ENCODE measurements around the gene DCX.
"Not testable (repeated sequence)": the region's sequence is repeated elsewhere in the genome, so short reads cannot be mapped to it uniquely, and the experiment has no call there.

Gene DCX

DNA sequence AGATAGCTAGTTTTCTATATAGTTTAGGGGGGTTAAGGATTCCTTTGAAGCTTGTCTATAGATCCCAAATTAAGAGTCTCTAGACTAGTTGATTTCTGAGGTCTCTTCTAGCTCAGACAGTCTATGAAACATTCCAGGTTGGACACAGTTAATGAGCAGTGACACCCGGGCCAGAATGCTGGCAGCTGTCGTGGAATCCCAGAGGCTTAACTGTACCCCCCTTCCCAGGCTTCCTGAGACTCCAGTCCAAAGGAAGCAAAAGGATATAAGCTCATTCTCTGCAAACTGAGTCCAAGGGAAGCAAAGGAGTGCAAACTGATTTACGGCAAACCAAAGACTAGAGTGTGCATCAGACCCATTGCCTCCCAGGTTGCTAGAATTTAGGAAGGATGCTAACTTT lies 62.9 kb downstream of the DCX start:
- no peaks in the 10 kb centered on the region for H3K4me1 ChIP-seq (ENCODE audit: control insufficient read depth, insufficient read depth, low read length, poor library complexity, severe bottlenecking)
- H3K36me3 ChIP-seq (ENCODE audit: control insufficient read depth, insufficient read depth, low read length) = no peaks in the 10 kb centered on the region
- H3K27ac ChIP-seq (ENCODE audit: low read depth, low read length, severe bottlenecking) = no peak overlapping the region
- H3K9me3 ChIP-seq (ENCODE audit: control insufficient read depth, low read length) = no peaks in the 10 kb centered on the region
- H3K4me3 ChIP-seq (ENCODE audit: extremely low read depth, insufficient read depth, low read length, poor library complexity, severe bottlenecking) = no peak overlapping the region
- WGBS, 2 experiments (ENCODE audit: insufficient coverage in 2 of 2) = 80 to 92% methylated on average over 1 to 2 of the region's 3 CpGs

DNA sequence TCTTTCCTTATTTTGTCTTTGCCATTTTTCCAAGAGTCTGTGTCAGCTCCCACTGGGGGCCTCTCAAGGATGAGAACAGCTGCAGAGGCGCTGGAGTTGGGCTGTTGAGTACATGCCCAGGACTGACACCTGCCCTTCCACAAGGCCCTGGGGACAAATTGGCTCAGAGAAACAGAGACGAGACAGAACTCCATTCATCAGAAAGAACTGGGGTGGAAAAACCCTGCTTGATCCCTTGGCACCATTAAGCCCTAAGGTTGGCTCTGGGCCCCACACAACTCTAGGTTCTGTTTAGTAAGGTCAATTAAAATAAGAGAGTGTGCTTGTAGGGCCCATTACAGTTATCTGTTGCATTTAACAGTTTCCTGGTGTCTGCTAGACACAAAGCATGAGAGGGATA lies 63.6 kb downstream of the DCX start:
- Histone ChIP-seq H3K27ac (ENCODE audit: low read depth, low read length, severe bottlenecking) (no peak overlapping the region), H3K36me3 (ENCODE audit: control insufficient read depth, insufficient read depth, low read length) (no peaks in the 10 kb centered on the region), H3K9me3 (ENCODE audit: control insufficient read depth, low read length) (no peaks in the 10 kb centered on the region), H3K4me1 (ENCODE audit: control insufficient read depth, insufficient read depth, low read length, poor library complexity, severe bottlenecking) (no peaks in the 10 kb centered on the region), H3K4me3 (ENCODE audit: extremely low read depth, insufficient read depth, low read length, poor library complexity, severe bottlenecking) (no peak overlapping the region)
- WGBS, 2 experiments (ENCODE audit: insufficient coverage in 2 of 2) = no CpG with 5 or more reads among the region's 2 CpGs

DNA sequence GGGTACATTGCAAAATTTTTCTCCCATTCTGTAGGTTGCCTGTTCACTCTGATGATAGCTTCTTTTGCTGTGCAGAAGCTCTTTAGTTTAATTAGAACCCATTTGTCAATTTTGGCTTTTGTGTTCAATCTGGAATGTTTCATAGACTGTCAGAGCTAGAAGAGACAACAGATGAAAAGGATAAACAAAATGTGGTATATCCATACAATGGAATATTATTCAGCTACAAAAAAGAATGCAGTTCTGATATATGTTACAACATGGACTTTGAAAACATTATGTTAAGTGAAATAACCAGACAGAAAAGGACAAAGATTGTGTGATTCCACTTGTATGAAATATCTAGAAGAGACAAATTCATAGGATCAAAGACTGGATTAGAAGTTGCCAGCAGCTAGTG lies 65.8 kb downstream of the DCX start:
- H3K36me3 ChIP-seq (ENCODE audit: control insufficient read depth, insufficient read depth, low read length); H3K4me1 ChIP-seq (ENCODE audit: control insufficient read depth, insufficient read depth, low read length, poor library complexity, severe bottlenecking); H3K9me3 ChIP-seq (ENCODE audit: control insufficient read depth, low read length); H3K27ac ChIP-seq (ENCODE audit: low read depth, low read length, severe bottlenecking); H3K4me3 ChIP-seq (ENCODE audit: extremely low read depth, insufficient read depth, low read length, poor library complexity, severe bottlenecking): not testable (repeated sequence)

DNA sequence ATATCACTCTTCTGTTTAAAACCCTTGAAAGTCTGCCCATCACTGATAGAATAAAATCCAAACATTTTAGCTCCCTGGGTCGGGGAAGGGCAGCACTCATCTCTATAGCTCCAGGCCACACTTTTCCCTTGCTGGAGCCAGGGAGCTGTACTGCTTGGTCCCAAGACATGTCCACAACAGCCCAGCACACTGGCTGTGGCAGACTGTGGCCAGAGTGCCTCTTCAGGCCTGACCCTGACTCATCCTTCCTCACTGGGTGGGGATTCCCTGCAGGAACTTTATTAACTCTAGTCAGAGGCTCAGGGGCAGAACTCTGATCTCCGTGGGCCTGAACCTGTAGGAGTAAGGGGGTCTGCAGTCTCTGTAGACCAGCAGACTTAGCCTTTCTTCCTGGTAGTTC lies 71.9 kb downstream of the DCX start:
- H3K27ac ChIP-seq (ENCODE audit: low read depth, low read length, severe bottlenecking) = no peak overlapping the region
- H3K4me3 ChIP-seq (ENCODE audit: extremely low read depth, insufficient read depth, low read length, poor library complexity, severe bottlenecking) = no peak overlapping the region
- H3K4me1 ChIP-seq (ENCODE audit: control insufficient read depth, insufficient read depth, low read length, poor library complexity, severe bottlenecking) = no peaks in the 10 kb centered on the region
- no CpG with 5 or more reads among the region's 2 CpGs for WGBS, 2 experiments (ENCODE audit: insufficient coverage in 2 of 2)
- H3K9me3 ChIP-seq (ENCODE audit: control insufficient read depth, low read length) = no peaks in the 10 kb centered on the region
- H3K36me3 ChIP-seq (ENCODE audit: control insufficient read depth, insufficient read depth, low read length) = no peaks in the 10 kb centered on the region

DNA sequence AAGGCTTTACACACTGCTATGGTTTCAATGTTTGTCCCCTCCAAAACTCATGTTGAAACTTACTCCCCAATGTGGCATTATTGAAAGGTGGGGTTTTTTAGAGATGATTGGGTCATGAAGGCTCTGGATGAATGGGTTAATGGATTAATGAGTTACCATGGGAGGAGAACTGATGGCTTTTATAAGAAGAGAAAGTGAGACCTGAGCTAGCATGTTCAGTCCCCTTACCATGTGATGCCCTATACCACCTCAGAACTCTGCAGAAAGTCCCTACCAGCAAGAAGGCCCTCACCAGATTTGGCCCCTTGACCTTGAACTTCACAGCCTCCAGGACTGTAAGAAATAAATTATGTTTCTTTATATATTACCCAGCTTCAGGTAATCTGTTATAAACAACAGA lies 72.8 kb downstream of the DCX start:
- Histone ChIP-seq H3K4me1 (ENCODE audit: control insufficient read depth, insufficient read depth, low read length, poor library complexity, severe bottlenecking) (no peaks in the 10 kb centered on the region), H3K9me3 (ENCODE audit: control insufficient read depth, low read length) (no peaks in the 10 kb centered on the region), H3K36me3 (ENCODE audit: control insufficient read depth, insufficient read depth, low read length) (no peaks in the 10 kb centered on the region), H3K4me3 (ENCODE audit: extremely low read depth, insufficient read depth, low read length, poor library complexity, severe bottlenecking) (no peak overlapping the region), H3K27ac (ENCODE audit: low read depth, low read length, severe bottlenecking) (no peak overlapping the region)

DNA sequence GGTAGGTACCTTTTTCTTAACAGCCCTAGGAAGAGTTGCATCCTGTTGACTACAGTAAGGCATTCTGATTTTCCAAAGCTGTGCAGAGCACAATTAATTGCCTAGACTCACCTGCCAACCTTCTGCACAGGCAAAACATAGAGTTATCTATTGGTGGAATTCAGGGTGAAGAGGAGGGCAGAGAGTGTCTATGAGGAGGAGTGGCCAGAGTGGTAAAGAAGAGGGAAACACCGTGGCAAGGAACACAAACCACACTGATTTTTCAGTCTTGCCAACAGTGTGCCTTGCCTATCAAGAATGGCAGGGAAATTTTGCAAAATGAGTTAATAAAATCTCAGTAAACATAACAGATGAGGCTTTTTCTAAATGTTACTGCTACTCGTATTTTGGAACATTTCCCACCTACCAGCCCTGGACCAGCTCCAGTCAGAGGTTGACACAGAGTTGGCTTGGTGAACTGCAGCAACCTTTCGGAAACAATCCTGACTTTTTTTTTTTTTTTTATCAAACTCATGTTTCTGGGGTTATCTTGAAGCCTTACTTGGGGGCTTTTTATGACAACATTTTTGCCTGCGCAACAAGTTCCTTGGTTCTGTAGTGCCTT lies 73.8 kb downstream of the DCX start:
- H3K27ac ChIP-seq (ENCODE audit: low read depth, low read length, severe bottlenecking) = no peak overlapping the region
- no peaks in the 10 kb centered on the region for H3K36me3 ChIP-seq (ENCODE audit: control insufficient read depth, insufficient read depth, low read length)
- 88% methylated on average over 2 of the region's 4 CpGs; no CpG with 5 or more reads in 1 of the 2 experiments for WGBS, 2 experiments (ENCODE audit: insufficient coverage in 2 of 2)
- no peak overlapping the region for H3K4me3 ChIP-seq (ENCODE audit: extremely low read depth, insufficient read depth, low read length, poor library complexity, severe bottlenecking)
- H3K4me1 ChIP-seq (ENCODE audit: control insufficient read depth, insufficient read depth, low read length, poor library complexity, severe bottlenecking) = no peaks in the 10 kb centered on the region
- H3K9me3 ChIP-seq (ENCODE audit: control insufficient read depth, low read length) = no peaks in the 10 kb centered on the region

DNA sequence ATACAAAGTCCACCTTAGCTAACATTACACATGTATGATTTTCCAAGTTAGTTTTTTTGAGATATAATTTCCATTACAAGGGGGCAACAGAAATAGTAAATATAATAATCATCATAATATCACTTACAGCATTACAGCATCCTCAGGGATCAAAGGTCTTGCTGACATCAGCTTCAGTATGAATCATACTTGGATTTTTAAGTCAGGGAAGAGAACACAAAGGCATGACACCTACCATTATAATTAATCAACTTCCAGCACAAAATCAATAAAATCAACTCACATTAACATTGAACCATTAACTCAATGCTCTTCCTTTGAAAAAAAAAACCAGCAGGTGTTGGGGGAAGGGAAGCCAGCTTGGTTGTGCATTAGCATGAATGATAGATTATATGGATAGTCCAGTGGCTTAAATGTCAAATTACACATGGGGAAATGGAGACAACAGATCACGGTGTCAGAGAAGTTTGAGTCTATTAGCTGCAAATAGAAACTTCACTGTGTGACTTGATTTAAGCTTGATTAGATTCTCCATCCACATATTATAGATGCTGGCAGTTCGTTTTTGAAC lies 74.8 kb downstream of the DCX start:
- Histone ChIP-seq H3K4me3 (ENCODE audit: extremely low read depth, insufficient read depth, low read length, poor library complexity, severe bottlenecking) (no peak overlapping the region), H3K36me3 (ENCODE audit: control insufficient read depth, insufficient read depth, low read length) (no peaks in the 10 kb centered on the region), H3K27ac (ENCODE audit: low read depth, low read length, severe bottlenecking) (no peak overlapping the region), H3K4me1 (ENCODE audit: control insufficient read depth, insufficient read depth, low read length, poor library complexity, severe bottlenecking) (no peaks in the 10 kb centered on the region), H3K9me3 (ENCODE audit: control insufficient read depth, low read length) (no peaks in the 10 kb centered on the region)
- WGBS, 2 experiments (ENCODE audit: insufficient coverage in 2 of 2) = no CpG with 5 or more reads among the region's 2 CpGs

DNA sequence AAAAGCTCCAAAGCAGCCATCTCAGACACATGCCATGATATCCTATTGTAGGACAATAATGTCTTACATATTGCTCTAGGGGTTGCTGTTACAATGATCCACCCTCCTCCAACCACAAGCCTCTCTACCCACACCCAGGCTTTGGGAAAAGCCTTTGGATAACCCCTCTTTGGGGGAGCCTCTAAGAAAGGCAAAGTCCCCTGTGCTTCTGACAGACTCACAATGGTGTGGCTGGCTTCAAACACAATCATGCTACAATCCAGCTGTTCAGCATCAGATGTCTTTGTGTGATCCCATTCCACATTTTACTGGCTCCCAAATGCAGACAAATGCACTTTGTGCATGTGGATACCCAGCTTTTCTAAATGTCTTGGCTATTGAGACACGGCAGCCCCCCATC lies 75.9 kb downstream of the DCX start:
- WGBS, 2 experiments (ENCODE audit: insufficient coverage in 2 of 2) = no CpG with 5 or more reads among the region's 1 CpG
- Histone ChIP-seq H3K27ac (ENCODE audit: low read depth, low read length, severe bottlenecking) (no peak overlapping the region), H3K9me3 (ENCODE audit: control insufficient read depth, low read length) (no peaks in the 10 kb centered on the region), H3K4me1 (ENCODE audit: control insufficient read depth, insufficient read depth, low read length, poor library complexity, severe bottlenecking) (no peaks in the 10 kb centered on the region), H3K4me3 (ENCODE audit: extremely low read depth, insufficient read depth, low read length, poor library complexity, severe bottlenecking) (no peak overlapping the region), H3K36me3 (ENCODE audit: control insufficient read depth, insufficient read depth, low read length) (no peaks in the 10 kb centered on the region)

DNA sequence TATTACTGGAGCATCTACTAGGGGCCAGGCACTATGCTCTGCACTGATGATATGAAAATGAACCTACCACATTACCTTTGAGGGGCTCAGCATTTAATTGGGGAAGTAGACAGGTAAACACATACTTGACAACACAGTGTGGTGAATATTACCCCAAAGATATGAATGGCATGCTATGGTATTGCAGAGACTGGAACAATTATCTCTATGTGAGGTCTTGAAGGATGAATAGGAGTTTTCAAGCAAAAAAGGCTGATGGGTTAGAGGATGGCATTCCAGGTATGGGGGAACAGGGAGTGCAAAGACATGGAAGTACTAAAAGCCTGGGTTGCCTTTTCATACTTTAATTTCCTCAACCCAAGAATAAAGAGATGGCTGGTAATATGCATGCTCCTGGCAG lies 82.6 kb downstream of the DCX start:
- Histone ChIP-seq H3K4me3 (ENCODE audit: extremely low read depth, insufficient read depth, low read length, poor library complexity, severe bottlenecking) (no peak overlapping the region), H3K27ac (ENCODE audit: low read depth, low read length, severe bottlenecking) (no peak overlapping the region), H3K36me3 (ENCODE audit: control insufficient read depth, insufficient read depth, low read length) (no peaks in the 10 kb centered on the region), H3K9me3 (ENCODE audit: control insufficient read depth, low read length) (no peaks in the 10 kb centered on the region), H3K4me1 (ENCODE audit: control insufficient read depth, insufficient read depth, low read length, poor library complexity, severe bottlenecking) (no peaks in the 10 kb centered on the region)

DNA sequence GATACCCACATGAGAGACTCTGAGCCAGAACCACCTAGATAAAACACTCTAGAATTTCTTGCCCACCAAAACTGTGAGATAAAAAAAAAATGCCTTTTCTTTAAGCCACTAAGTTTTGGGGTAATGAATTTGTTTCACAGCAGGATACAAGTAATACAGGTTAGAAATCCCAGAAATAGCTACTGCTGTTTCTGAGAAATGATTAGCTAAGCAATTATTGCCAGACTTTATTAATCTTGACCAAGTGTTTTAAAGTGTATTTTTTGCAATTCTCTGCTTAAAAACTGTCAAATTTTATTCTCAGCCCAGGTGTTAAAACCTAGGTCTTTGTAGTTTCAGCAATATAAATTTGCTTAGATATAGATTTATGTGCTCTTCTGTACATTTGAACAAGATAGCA lies 83.1 kb downstream of the DCX start:
- no peak overlapping the region for H3K27ac ChIP-seq (ENCODE audit: low read depth, low read length, severe bottlenecking)
- no peaks in the 10 kb centered on the region for H3K4me1 ChIP-seq (ENCODE audit: control insufficient read depth, insufficient read depth, low read length, poor library complexity, severe bottlenecking)
- H3K4me3 ChIP-seq (ENCODE audit: extremely low read depth, insufficient read depth, low read length, poor library complexity, severe bottlenecking) = no peak overlapping the region
- H3K36me3 ChIP-seq (ENCODE audit: control insufficient read depth, insufficient read depth, low read length) = no peaks in the 10 kb centered on the region
- no peaks in the 10 kb centered on the region for H3K9me3 ChIP-seq (ENCODE audit: control insufficient read depth, low read length)

DNA sequence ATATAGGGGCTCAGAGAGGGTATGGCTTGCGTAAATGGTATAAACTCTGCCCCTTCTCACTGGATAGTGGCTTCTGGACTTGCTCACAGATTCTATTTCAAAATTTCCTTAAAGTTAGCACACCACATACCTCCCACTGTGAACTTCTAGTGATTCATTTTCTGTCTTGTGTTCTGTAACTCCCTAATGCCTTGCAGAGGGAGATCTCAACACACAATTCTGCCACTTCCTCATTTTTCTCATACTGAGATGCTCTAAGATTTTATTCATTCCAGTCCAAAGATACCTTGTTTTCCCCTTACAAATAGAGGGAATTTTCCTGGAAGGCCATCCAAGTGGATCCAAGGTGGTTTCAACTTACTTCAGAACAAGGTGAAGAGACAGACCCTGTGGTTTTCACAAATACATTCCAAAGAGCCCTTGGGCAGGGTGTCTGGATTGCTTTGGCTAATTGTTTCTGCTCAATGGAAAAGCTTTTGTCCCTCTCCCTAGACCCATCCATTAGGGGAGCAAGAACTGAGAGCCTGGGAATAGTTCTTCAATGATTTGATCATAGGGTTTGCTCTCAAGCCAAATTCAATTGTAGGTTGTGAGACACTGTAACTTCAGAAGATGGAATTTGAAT lies 89.6 kb downstream of the DCX start:
- no peaks in the 10 kb centered on the region for H3K36me3 ChIP-seq (ENCODE audit: control insufficient read depth, insufficient read depth, low read length)
- H3K27ac ChIP-seq (ENCODE audit: low read depth, low read length, severe bottlenecking) = no peak overlapping the region
- H3K9me3 ChIP-seq (ENCODE audit: control insufficient read depth, low read length) = no peaks in the 10 kb centered on the region
- H3K4me3 ChIP-seq (ENCODE audit: extremely low read depth, insufficient read depth, low read length, poor library complexity, severe bottlenecking) = no peak overlapping the region
- WGBS, 2 experiments (ENCODE audit: insufficient coverage in 2 of 2) = no CpG with 5 or more reads among the region's 1 CpG
- no peaks in the 10 kb centered on the region for H3K4me1 ChIP-seq (ENCODE audit: control insufficient read depth, insufficient read depth, low read length, poor library complexity, severe bottlenecking)

Data from mesodermal cell (in vitro differentiated cells).